GM19193 (cell line): ENCODE data around the gene PDCD1.
A peak's percentile ranks its signal among the peaks of the same experiment; 100 is the strongest.

Experiments used
- POLR2A ChIP-seq: IDR thresholded peaks from 4 replicates; pipeline ENCODE4 v1.6.1; 2011; ENCODE audit not compliant: insufficient read depth, insufficient read length; ENCODE audit errors: extremely low read depth

PDCD1 gene

GRCh38 chr2:241854342-241855244 is 4.1 kb downstream of the PDCD1 start:
- TF ChIP-seq POLR2A, result no peak

- TF ChIP-seq POLR2A, result peak; percentile 4
Observed at GRCh38 chr2:241853651-241854341, 4.9 kb downstream of the PDCD1 start.

- no peak for TF ChIP-seq POLR2A
Observed at GRCh38 chr2:241852981-241853631, 5.6 kb downstream of the PDCD1 start.

- no peak for TF ChIP-seq POLR2A
Observed at GRCh38 chr2:241852116-241852980, 6.3 kb downstream of the PDCD1 start.

GRCh38 chr2:241851325-241852115 is 7.2 kb downstream of the PDCD1 start:
- no peak for TF ChIP-seq POLR2A

- TF ChIP-seq POLR2A, result no peak
Observed at GRCh38 chr2:241850544-241851324, 8.0 kb downstream of the PDCD1 start.

GRCh38 chr2:241849616-241850543 is 8.8 kb downstream of the PDCD1 start:
- TF ChIP-seq POLR2A, result no peak

GRCh38 chr2:241848761-241849615 is 9.7 kb downstream of the PDCD1 start:
- no peak for TF ChIP-seq POLR2A

GRCh38 chr2:241846406-241846805 is 12.3 kb downstream of the PDCD1 start:
- TF ChIP-seq POLR2A, result no peak

- no peak for TF ChIP-seq POLR2A
Observed at GRCh38 chr2:241844831-241845578, 13.7 kb downstream of the PDCD1 start.
